GM18502 (cell line): ENCODE results near the gene TRIM16.
A peak's percentile ranks its signal among the peaks of the same experiment; 100 is the strongest.
"Not testable (repeated sequence)": the region's sequence is repeated elsewhere in the genome, so short reads cannot be mapped to it uniquely, and the experiment has no call there.

Experiments
- ATAC-seq: cut with Tn5 transposase; IDR thresholded peaks from one replicate; pipeline ENCODE4 v1.9.1; 2021; ENCODE audit warnings: mild to moderate bottlenecking; ENCODE audit not compliant: unreplicated experiment, poor library complexity

TRIM16 gene

GRCh38 chr17:15683824-15684478, at the start of gene TRIM16:
TSS of gene TRIM16 (minus strand) at chr17:15684311. CDS start at chr17:15651609, 32,702 bp downstream.
- peak; percentile 93 for ATAC-seq

- ATAC-seq = not testable (repeated sequence)
These were observed 49.2 kb upstream of the TRIM16 start for GRCh38 chr17:15733174-15733789.

- not testable (repeated sequence) for ATAC-seq
These were observed 47.8 kb upstream of the TRIM16 start, which contains the start of gene TBC1D26 for GRCh38 chr17:15731900-15732299. TSS of gene TBC1D26 (plus strand) at chr17:15732283. CDS start at chr17:15735349, 3,066 bp downstream.

- not testable (repeated sequence) for ATAC-seq
These were observed 46.4 kb upstream of the TRIM16 start for GRCh38 chr17:15730535-15730934.

- not testable (repeated sequence) for ATAC-seq
These were observed 32.8 kb upstream of the TRIM16 start for GRCh38 chr17:15716601-15717563.

GRCh38 chr17:15708879-15709278, 24.8 kb upstream of the TRIM16 start:
- not testable (repeated sequence) for ATAC-seq

GRCh38 chr17:15704813-15705212, 20.7 kb upstream of the TRIM16 start:
- not testable (repeated sequence) for ATAC-seq

GRCh38 chr17:15704239-15704638, 20.1 kb upstream of the TRIM16 start:
- not testable (repeated sequence) for ATAC-seq

GRCh38 chr17:15699937-15700336, 15.8 kb upstream of the TRIM16 start:
- ATAC-seq = peak; percentile 18

GRCh38 chr17:15699413-15699924, 15.4 kb upstream of the TRIM16 start, which contains the start of gene ZNF286A:
TSS of gene ZNF286A (plus strand) at chr17:15699752. CDS start at chr17:15700330, 578 bp downstream.
- ATAC-seq = peak; percentile 97

GRCh38 chr17:15698967-15699366, 14.9 kb upstream of the TRIM16 start:
- not testable (repeated sequence) for ATAC-seq

- not testable (repeated sequence) for ATAC-seq
These were observed 3.4 kb upstream of the TRIM16 start for GRCh38 chr17:15687494-15687893.

- ATAC-seq = not testable (repeated sequence)
These were observed 976 bp downstream of the TRIM16 start for GRCh38 chr17:15683135-15683534.

- ATAC-seq = not testable (repeated sequence)
These were observed 8.1 kb downstream of the TRIM16 start for GRCh38 chr17:15675991-15676390.

GRCh38 chr17:15674640-15675039, 9.5 kb downstream of the TRIM16 start:
- not testable (repeated sequence) for ATAC-seq

GRCh38 chr17:15669526-15669925, 14.6 kb downstream of the TRIM16 start:
- ATAC-seq = not testable (repeated sequence)

- ATAC-seq = no peak
These were observed 20.4 kb downstream of the TRIM16 start for GRCh38 chr17:15663691-15664090.

GRCh38 chr17:15663176-15663575, 20.9 kb downstream of the TRIM16 start:
- ATAC-seq = no peak

- no peak for ATAC-seq
These were observed 21.4 kb downstream of the TRIM16 start for GRCh38 chr17:15662681-15663080.

- ATAC-seq = no peak
These were observed 24.0 kb downstream of the TRIM16 start for GRCh38 chr17:15660077-15660476.
